ENCODE measurements around the gene PCMTD2. TPM values are rescaled to one million over a fixed set of nuclear protein-coding genes. Genes with fewer than 3 reads are reported as not detected.

Gene PCMTD2
- total and polyA plus RNA-seq, 2 experiments from 2014 or later = 37.7 to 79.2 TPM

DNA sequence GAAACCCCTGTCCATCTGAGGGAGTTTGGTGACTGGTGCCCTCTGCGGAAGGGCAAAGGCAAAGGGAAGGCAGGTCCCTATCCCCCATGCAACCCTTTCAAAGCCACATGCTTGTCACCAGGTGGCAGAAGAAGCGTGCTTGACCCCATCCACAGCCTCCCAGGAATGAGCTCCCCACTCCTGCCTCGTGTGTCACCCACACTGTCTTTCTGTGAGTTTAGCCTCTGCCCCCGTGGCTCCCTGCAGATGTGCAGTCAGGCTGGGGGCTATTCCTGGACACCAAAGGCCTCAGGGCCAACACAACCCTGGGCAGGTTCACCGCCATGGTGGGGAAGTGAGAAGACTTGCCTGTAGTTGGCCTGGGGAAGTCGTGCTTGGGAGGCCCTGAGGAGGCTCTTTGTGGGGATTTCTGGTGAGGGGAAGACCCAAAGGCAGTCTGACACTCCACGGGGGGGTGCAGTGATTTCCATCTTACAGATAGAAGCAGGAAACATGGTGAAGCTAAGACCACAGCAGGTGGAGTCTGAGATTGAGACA is 16.6 kb upstream of the PCMTD2 start:
- H4K20me1 ChIP-seq (ENCODE audit: insufficient read depth, poor library complexity, severe bottlenecking) = no peaks in the 10 kb centered on the region
- H3K4me1 ChIP-seq (ENCODE audit: insufficient read depth) = no peaks in the 10 kb centered on the region
- no peaks in the 10 kb centered on the region for H3K79me2 ChIP-seq
- H3K27me3 ChIP-seq = no peaks in the 10 kb centered on the region
- H3K9me3 ChIP-seq (ENCODE audit: low read depth) = no peaks in the 10 kb centered on the region
- no peaks in the 10 kb centered on the region for H3K36me3 ChIP-seq (replicated peaks; ENCODE audit: insufficient read depth, low read depth)
- no peak overlapping the region for H2AFZ ChIP-seq
- no peak for DNase-seq (ENCODE audit: low spot score)
- no peak for TF ChIP-seq EZH2phosphoT487 (IDR thresholded peaks at IDR 0.05; ENCODE audit: low read depth, severe bottlenecking, unreplicated experiment)
- TF ChIP-seq, protein P1, sequence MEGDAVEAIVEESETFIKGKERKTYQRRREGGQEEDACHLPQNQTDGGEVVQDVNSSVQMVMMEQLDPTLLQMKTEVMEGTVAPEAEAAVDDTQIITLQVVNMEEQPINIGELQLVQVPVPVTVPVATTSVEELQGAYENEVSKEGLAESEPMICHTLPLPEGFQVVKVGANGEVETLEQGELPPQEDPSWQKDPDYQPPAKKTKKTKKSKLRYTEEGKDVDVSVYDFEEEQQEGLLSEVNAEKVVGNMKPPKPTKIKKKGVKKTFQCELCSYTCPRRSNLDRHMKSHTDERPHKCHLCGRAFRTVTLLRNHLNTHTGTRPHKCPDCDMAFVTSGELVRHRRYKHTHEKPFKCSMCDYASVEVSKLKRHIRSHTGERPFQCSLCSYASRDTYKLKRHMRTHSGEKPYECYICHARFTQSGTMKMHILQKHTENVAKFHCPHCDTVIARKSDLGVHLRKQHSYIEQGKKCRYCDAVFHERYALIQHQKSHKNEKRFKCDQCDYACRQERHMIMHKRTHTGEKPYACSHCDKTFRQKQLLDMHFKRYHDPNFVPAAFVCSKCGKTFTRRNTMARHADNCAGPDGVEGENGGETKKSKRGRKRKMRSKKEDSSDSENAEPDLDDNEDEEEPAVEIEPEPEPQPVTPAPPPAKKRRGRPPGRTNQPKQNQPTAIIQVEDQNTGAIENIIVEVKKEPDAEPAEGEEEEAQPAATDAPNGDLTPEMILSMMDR (IDR thresholded peaks at IDR 0.05; ENCODE audit: poor library complexity) = no peak
- no peak for TF ChIP-seq EZH2 (IDR thresholded peaks at IDR 0.05; ENCODE audit: borderline replicate concordance)
- no peak overlapping the region for H3K27ac ChIP-seq
- H3K9me2 ChIP-seq (replicated peaks; ENCODE audit: insufficient read depth) = no peaks in the 10 kb centered on the region
- no peak overlapping the region for H3K4me2 ChIP-seq
- H3K4me3 ChIP-seq = no peak overlapping the region
- 84% methylated on average over 7 of the region's 7 CpGs for WGBS (ENCODE audit: low lambda C conversion rate, missing lambda C conversion rate)

DNA sequence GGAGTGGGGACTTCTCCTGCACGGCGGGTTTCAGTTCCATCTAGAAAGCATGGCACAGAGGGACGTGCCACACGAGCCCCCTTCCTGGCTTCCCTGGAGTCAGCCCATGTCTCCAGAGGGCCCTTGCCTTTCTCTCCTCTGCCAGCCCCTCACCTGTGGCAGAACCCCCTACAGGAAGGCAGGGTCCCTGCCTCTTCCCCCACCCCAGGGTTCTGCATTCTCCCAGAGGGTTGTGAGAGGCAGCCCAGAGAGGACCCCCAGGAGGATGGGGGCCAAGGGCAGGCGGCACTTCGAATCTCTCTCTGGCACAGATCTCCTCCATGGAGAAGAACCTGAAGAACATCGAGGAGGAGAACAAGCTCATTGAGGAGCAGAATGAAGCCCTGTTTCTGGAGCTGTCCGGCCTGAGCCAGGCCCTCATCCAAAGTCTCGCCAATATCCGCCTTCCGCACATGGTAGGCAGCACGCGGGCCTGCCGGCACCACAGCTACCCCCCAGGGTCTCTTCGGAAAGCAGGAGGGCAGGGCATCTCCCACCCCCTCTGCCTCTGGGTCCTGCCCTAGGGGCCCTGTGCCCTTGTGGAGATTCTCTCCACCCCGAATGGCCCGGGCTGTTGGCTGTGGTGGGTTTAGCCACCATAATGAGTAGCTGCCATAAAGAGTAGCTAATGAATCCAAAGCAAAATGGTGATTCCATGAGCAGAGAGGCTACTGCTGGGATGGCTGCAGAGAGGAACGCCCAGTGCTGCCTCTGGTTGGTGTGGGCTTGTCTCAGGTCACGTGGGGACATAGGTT is 15.9 kb upstream of the PCMTD2 start:
- H3K4me3 ChIP-seq = no peak overlapping the region
- no peak overlapping the region for H2AFZ ChIP-seq
- H3K9me2 ChIP-seq (replicated peaks; ENCODE audit: insufficient read depth) = no peaks in the 10 kb centered on the region
- no peak for DNase-seq (ENCODE audit: low spot score)
- WGBS (ENCODE audit: low lambda C conversion rate, missing lambda C conversion rate) = 95% methylated on average over 19 of the region's 19 CpGs
- H3K36me3 ChIP-seq (replicated peaks; ENCODE audit: insufficient read depth, low read depth) = no peaks in the 10 kb centered on the region
- no peaks in the 10 kb centered on the region for H3K9me3 ChIP-seq (ENCODE audit: low read depth)
- H4K20me1 ChIP-seq (ENCODE audit: insufficient read depth, poor library complexity, severe bottlenecking) = no peaks in the 10 kb centered on the region
- TF ChIP-seq, protein P1 (IDR thresholded peaks at IDR 0.05; ENCODE audit: poor library complexity) = no peak
- TF ChIP-seq EZH2 (IDR thresholded peaks at IDR 0.05; ENCODE audit: borderline replicate concordance) (no peak), EZH2phosphoT487 (IDR thresholded peaks at IDR 0.05; ENCODE audit: low read depth, severe bottlenecking, unreplicated experiment) (no peak)
- H3K4me2 ChIP-seq = no peak overlapping the region
- H3K79me2 ChIP-seq = no peaks in the 10 kb centered on the region
- no peaks in the 10 kb centered on the region for H3K27me3 ChIP-seq
- no peak overlapping the region for H3K27ac ChIP-seq
- H3K4me1 ChIP-seq (ENCODE audit: insufficient read depth) = no peaks in the 10 kb centered on the region

DNA sequence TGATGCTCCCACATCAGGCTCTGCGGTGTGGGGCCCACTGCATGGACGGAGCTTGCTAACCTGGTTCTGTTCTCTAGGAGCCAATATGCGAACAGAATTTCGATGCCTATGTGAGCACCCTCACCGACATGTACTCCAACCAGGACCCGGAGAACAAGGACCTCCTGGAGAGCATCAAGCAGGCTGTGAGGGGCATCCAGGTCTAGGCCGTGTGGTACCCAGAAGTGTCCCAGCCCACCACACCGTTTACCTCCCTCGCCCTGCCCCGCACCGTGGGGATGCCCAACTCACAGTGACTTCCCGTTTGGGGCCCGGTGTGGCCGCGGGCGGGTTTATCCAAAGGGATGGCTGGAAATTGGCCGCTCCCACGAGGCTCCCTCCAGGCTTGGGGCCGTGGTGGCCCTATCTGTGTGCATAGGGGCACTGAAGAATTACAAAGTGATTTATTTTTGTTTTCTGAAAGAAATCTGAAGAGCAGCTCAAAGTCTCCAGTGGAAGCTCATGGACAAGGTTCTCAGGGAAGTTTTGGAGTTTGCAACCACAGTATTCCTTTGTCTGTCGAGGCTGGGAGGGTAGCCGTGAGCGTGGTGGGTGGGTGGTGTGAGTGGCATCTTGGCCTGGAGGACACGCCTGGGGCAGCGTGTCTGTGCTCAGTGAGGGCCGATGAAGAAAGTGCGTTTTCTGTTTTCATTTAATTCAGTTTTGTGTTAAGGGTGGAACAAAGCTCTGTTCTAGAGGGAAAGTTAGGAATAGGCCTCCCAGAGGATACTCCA is 15.1 kb upstream of the PCMTD2 start:
- H3K9me3 ChIP-seq (ENCODE audit: low read depth) = no peaks in the 10 kb centered on the region
- no peak overlapping the region for H3K4me2 ChIP-seq
- no peak overlapping the region for H3K4me3 ChIP-seq
- TF ChIP-seq EZH2phosphoT487 (IDR thresholded peaks at IDR 0.05; ENCODE audit: low read depth, severe bottlenecking, unreplicated experiment) (no peak), EZH2 (IDR thresholded peaks at IDR 0.05; ENCODE audit: borderline replicate concordance) (no peak)
- TF ChIP-seq, protein P1 (IDR thresholded peaks at IDR 0.05; ENCODE audit: poor library complexity) = no peak
- no peaks in the 10 kb centered on the region for H3K4me1 ChIP-seq (ENCODE audit: insufficient read depth)
- H3K27ac ChIP-seq = no peak overlapping the region
- H2AFZ ChIP-seq = no peak overlapping the region
- no peaks in the 10 kb centered on the region for H3K79me2 ChIP-seq
- H3K36me3 ChIP-seq (replicated peaks; ENCODE audit: insufficient read depth, low read depth) = no peaks in the 10 kb centered on the region
- H3K9me2 ChIP-seq (replicated peaks; ENCODE audit: insufficient read depth) = no peaks in the 10 kb centered on the region
- no peaks in the 10 kb centered on the region for H4K20me1 ChIP-seq (ENCODE audit: insufficient read depth, poor library complexity, severe bottlenecking)
- WGBS (ENCODE audit: low lambda C conversion rate, missing lambda C conversion rate) = 95% methylated on average over 26 of the region's 26 CpGs
- DNase-seq (ENCODE audit: low spot score) = no peak
- no peaks in the 10 kb centered on the region for H3K27me3 ChIP-seq

Measured in hepatocyte (in vitro differentiated cells).